H9 (cell line): ENCODE data around the gene NCAM1. TPM values are rescaled to one million over a fixed set of nuclear protein-coding genes. Genes with fewer than 3 reads are reported as not detected.
A peak's percentile ranks its signal among the peaks of the same experiment; 100 is the strongest.

Experiments used
- DNase-seq: peaks from one replicate; pipeline ENCODE4 v3.0.0-alpha.2; 2017
- H2AFZ ChIP-seq: one replicate; pipeline ENCODE4 v1.6.1; 2013; ENCODE audit warnings: mild to moderate bottlenecking, low read length, control low read depth, moderate library complexity
- H2AK5ac ChIP-seq: 2 replicates; pipeline ENCODE4 v1.6.1; 2013; ENCODE audit warnings: low read length, control low read depth, mixed read lengths; ENCODE audit not compliant: insufficient read length
- H2BK120ac ChIP-seq: one replicate; pipeline ENCODE4 v1.6.1; 2013; ENCODE audit warnings: low read depth, mild to moderate bottlenecking, low read length, control low read depth, inconsistent platforms; ENCODE audit not compliant: poor library complexity, severe bottlenecking
- H2BK12ac ChIP-seq: 2 replicates; pipeline ENCODE4 v1.6.1; 2013; ENCODE audit warnings: low read length, control low read depth, mixed read lengths, low read depth; ENCODE audit not compliant: insufficient read length
- H2BK15ac ChIP-seq: 2 replicates; pipeline ENCODE4 v1.6.1; 2013; ENCODE audit warnings: low read depth, low read length, control low read depth
- H2BK20ac ChIP-seq: one replicate; pipeline ENCODE4 v1.6.1; 2013; ENCODE audit warnings: low read depth, mild to moderate bottlenecking, low read length, control low read depth, inconsistent platforms; ENCODE audit not compliant: poor library complexity, severe bottlenecking
- H2BK5ac ChIP-seq: 2 replicates; pipeline ENCODE4 v1.6.1; 2013; ENCODE audit warnings: low read length, control low read depth, mixed read lengths; ENCODE audit not compliant: insufficient read length
- H3K14ac ChIP-seq: 2 replicates; pipeline ENCODE4 v1.6.1; 2013; ENCODE audit warnings: low read length, control low read depth; ENCODE audit not compliant: insufficient read depth
- H3K18ac ChIP-seq: 2 replicates; pipeline ENCODE4 v1.6.1; 2013; ENCODE audit warnings: low read depth, mild to moderate bottlenecking, mixed read lengths, low read length, control low read depth; ENCODE audit not compliant: insufficient read length
- H3K23ac ChIP-seq: 2 replicates; pipeline ENCODE4 v1.6.1; 2013; ENCODE audit warnings: low read length, control low read depth, mixed read lengths, low read depth; ENCODE audit not compliant: insufficient read length
- H3K23me2 ChIP-seq: 2 replicates; pipeline ENCODE4 v1.6.1; 2013; ENCODE audit warnings: low read depth, mild to moderate bottlenecking, mixed read lengths, low read length, control low read depth; ENCODE audit not compliant: insufficient read length, poor library complexity, severe bottlenecking
- H3K27ac ChIP-seq: 2 replicates; pipeline ENCODE4 v1.5.1; 2013; ENCODE audit warnings: low read length, control low read depth, mixed read lengths, low read depth; ENCODE audit not compliant: insufficient read length
- H3K27me3 ChIP-seq: 2 replicates; pipeline ENCODE4 v1.6.1; 2013; ENCODE audit warnings: low read length, control low read depth, inconsistent platforms; ENCODE audit not compliant: insufficient read depth
- H3K4ac ChIP-seq: 2 replicates; pipeline ENCODE4 v1.6.1; 2013; ENCODE audit warnings: low read depth, mild to moderate bottlenecking, control low read depth, inconsistent platforms, low read length, moderate library complexity
- H3K4me1 ChIP-seq: 2 replicates; pipeline ENCODE4 v1.6.1; 2013; ENCODE audit warnings: low read length, control low read depth, inconsistent platforms; ENCODE audit not compliant: insufficient read depth
- H3K4me2 ChIP-seq: 2 replicates; pipeline ENCODE4 v1.6.1; 2013; ENCODE audit warnings: low read length, control low read depth, mixed read lengths; ENCODE audit not compliant: insufficient read length, insufficient read depth
- H3K56ac ChIP-seq: 2 replicates; pipeline ENCODE4 v1.6.1; 2013; ENCODE audit warnings: low read depth, mild to moderate bottlenecking, mixed read lengths, low read length, control low read depth; ENCODE audit not compliant: insufficient read length
- H3K79me1 ChIP-seq: 2 replicates; pipeline ENCODE4 v1.6.1; 2013; ENCODE audit warnings: low read depth, mild to moderate bottlenecking, moderate library complexity, low read length, control low read depth, inconsistent platforms; ENCODE audit not compliant: insufficient read depth, poor library complexity, severe bottlenecking
- H3K79me2 ChIP-seq: 2 replicates; pipeline ENCODE4 v1.6.1; 2013; ENCODE audit warnings: low read length, control low read depth, inconsistent platforms; ENCODE audit not compliant: insufficient read depth
- H3K9ac ChIP-seq: 2 replicates; pipeline ENCODE4 v1.6.1; 2013; ENCODE audit warnings: low read length, control low read depth, mixed read lengths; ENCODE audit not compliant: insufficient read length; ENCODE audit errors: extremely low read depth
- H3K9me3 ChIP-seq: one replicate; pipeline ENCODE4 v1.6.1; 2013; ENCODE audit warnings: low read depth, low read length, inconsistent platforms; ENCODE audit not compliant: control insufficient read depth
- H3T11ph ChIP-seq: one replicate; pipeline ENCODE4 v1.6.1; 2013; ENCODE audit warnings: mild to moderate bottlenecking, low read length, control low read depth, inconsistent platforms
- H4K20me1 ChIP-seq: one replicate; pipeline ENCODE4 v1.6.1; 2013; ENCODE audit not compliant: control insufficient read depth, insufficient read length, insufficient read depth
- H4K5ac ChIP-seq: 2 replicates; pipeline ENCODE4 v1.6.1; 2013; ENCODE audit warnings: low read depth, mild to moderate bottlenecking, mixed read lengths, low read length, control low read depth; ENCODE audit not compliant: insufficient read length
- H4K8ac ChIP-seq: replicated peaks from 2 replicates; pipeline ENCODE4 v1.6.1; 2013; ENCODE audit warnings: low read length, control low read depth, mixed read lengths, low read depth; ENCODE audit not compliant: insufficient read length
- H4K91ac ChIP-seq: 2 replicates; pipeline ENCODE4 v1.6.1; 2013; ENCODE audit warnings: low read depth, mild to moderate bottlenecking, moderate library complexity, mixed read lengths, low read length, control low read depth; ENCODE audit not compliant: insufficient read length
- H3K27ac Mint-ChIP-seq, 3 experiments: 2 replicates in 2 of 3; 3 replicates in 1 of 3; pipeline ENCODE4 v1.8.0; 2020 to 2021; ENCODE audit warnings: mixed read lengths in 3 of 3, mild to moderate bottlenecking in 1 of 3, moderate library complexity in 1 of 3
- H3K27me3 Mint-ChIP-seq: 2 replicates; pipeline ENCODE4 v1.8.0; 2021; ENCODE audit warnings: low read depth, mild to moderate bottlenecking, moderate library complexity, mixed read lengths
- H3K36me3 Mint-ChIP-seq, 3 experiments: 2 replicates in 2 of 3; 3 replicates in 1 of 3; pipeline ENCODE4 v1.8.0; 2020 to 2021; ENCODE audit warnings: low read depth in 3 of 3, mixed read lengths in 3 of 3; ENCODE audit not compliant: insufficient read depth in 1 of 3
- H3K4me1 Mint-ChIP-seq, 2 experiments: 2 replicates each; pipeline ENCODE4 v1.8.0; 2020; ENCODE audit warnings: mixed read lengths in 2 of 2
- H3K4me3 Mint-ChIP-seq, 2 experiments: 2 replicates in 1 of 2; 3 replicates in 1 of 2; pipeline ENCODE4 v1.8.0; 2020 to 2021; ENCODE audit warnings: mild to moderate bottlenecking in 2 of 2, mixed read lengths in 2 of 2, moderate library complexity in 1 of 2
- H3K9me3 Mint-ChIP-seq, 2 experiments: 2 replicates in 1 of 2; 3 replicates in 1 of 2; pipeline ENCODE4 v1.8.0; 2020; ENCODE audit warnings: mild to moderate bottlenecking in 2 of 2, mixed read lengths in 2 of 2, moderate library complexity in 1 of 2
- CTCF ChIP-seq: fragments of 200-600 bp; sonication (generic); conservative IDR thresholded peaks from 3 replicates; pipeline ENCODE4 v1.8.0; 2021; ENCODE audit warnings: antibody characterized with exemption, mild to moderate bottlenecking
- WGBS: extraction: QIAGEN DNeasy Blood & Tissue Kit; methylation state at CpG from one replicate; pipeline ENCODE4 v1.1.7; 2013; ENCODE audit warnings: missing lambda C conversion rate, low lambda C conversion rate, mixed read lengths; ENCODE audit not compliant: insufficient read length; ENCODE audit errors: extremely low coverage; 5-methylcytosine and 5-hydroxymethylcytosine counted together
- total RNA-seq: library from RNA; stranded (reverse); gene quantifications from 2 replicates; pipeline ENCODE4 v1.2.1, GENCODE V29; 2021

The NCAM1 gene
- total RNA-seq, 1 experiment from 2014 or later, result 2.5 TPM

GRCh38 chr11:113314065-113314388 is 352.8 kb downstream of the NCAM1 start:
- Histone ChIP-seq H3K4me1 (no peaks in the 10 kb centered on the region), H3K4ac (no peak overlapping the region), H2BK20ac (no peak overlapping the region), H2AK5ac (no peak overlapping the region), H2BK12ac (no peak overlapping the region), H3K79me2 (no peaks in the 10 kb centered on the region), H3K27ac (no peak overlapping the region), H4K8ac (no peak overlapping the region), H3K9ac (no peak overlapping the region), H2BK120ac (no peak overlapping the region), H2BK5ac (no peak overlapping the region), H3K79me1 (no peaks in the 10 kb centered on the region), H3K14ac (no peak overlapping the region), H3K23me2 (peaks cover 7% of the 10 kb centered on the region), H3K56ac (no peak overlapping the region), H4K20me1 (no peaks in the 10 kb centered on the region), H3T11ph (no peak overlapping the region), H2BK15ac (no peak overlapping the region), H3K9me3 (no peaks in the 10 kb centered on the region), H4K91ac (no peak overlapping the region), H3K23ac (no peak overlapping the region), H3K4me2 (peak overlapping the region; percentile 65), H3K18ac (no peak overlapping the region), H4K5ac (no peak overlapping the region), H3K27me3 (no peaks in the 10 kb centered on the region), H2AFZ (no peak overlapping the region)
- no peak for TF ChIP-seq CTCF
- Mint-ChIP-seq H3K27ac (peak overlapping the region in 1 of 3 experiments; percentile 57; a peak in 2 of 7 replicates), H3K27me3 (peaks cover 10% of the 10 kb centered on the region), H3K4me1 (peaks cover 16 to 19% of the 10 kb centered on the region in 2 experiments), H3K9me3 (peaks cover 0 to 4% of the 10 kb centered on the region in 2 experiments; a peak in 1 of 5 replicates), H3K4me3 (peak overlapping the region; percentile 71 to 76), H3K36me3 (peaks cover 5 to 17% (median 6%) of the 10 kb centered on the region in 3 experiments; a peak in 5 of 7 replicates)
- no CpG with 5 or more reads among the region's 9 CpGs for WGBS
- no peak for DNase-seq
